GM12873 (cell line): Measurements from ENCODE around the gene PIANP.

Source experiments
- TF ChIP-seq, protein P1 (sequence below): IDR thresholded peaks from 2 replicates; pipeline ENCODE4 v1.5.1; 2012; ENCODE audit warnings: low read depth, mild to moderate bottlenecking, moderate library complexity, low read length, control low read depth; ENCODE audit not compliant: insufficient read depth; ENCODE audit errors: missing control alignments

PIANP gene

DNA sequence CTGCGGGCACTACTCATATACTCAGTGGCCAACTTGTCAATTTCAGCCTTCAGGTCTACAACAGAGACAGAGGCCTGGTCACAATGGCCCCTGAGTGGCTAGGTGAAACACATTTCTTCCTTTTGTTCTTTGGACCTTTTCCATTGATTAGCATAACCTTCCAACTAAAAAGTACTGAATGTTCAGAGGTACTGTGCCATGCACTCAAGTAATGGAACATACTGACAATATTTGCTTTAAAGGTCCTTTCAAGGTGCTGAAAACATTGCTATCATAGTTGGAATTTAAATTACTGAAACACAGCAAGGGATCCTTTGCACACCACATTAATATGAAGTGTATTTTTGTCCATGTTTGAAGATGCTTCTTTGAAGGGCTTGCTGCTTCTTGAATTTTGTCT lies 47.3 kb downstream of the PIANP start:
- TF ChIP-seq, protein P1, sequence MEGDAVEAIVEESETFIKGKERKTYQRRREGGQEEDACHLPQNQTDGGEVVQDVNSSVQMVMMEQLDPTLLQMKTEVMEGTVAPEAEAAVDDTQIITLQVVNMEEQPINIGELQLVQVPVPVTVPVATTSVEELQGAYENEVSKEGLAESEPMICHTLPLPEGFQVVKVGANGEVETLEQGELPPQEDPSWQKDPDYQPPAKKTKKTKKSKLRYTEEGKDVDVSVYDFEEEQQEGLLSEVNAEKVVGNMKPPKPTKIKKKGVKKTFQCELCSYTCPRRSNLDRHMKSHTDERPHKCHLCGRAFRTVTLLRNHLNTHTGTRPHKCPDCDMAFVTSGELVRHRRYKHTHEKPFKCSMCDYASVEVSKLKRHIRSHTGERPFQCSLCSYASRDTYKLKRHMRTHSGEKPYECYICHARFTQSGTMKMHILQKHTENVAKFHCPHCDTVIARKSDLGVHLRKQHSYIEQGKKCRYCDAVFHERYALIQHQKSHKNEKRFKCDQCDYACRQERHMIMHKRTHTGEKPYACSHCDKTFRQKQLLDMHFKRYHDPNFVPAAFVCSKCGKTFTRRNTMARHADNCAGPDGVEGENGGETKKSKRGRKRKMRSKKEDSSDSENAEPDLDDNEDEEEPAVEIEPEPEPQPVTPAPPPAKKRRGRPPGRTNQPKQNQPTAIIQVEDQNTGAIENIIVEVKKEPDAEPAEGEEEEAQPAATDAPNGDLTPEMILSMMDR = no peak

DNA sequence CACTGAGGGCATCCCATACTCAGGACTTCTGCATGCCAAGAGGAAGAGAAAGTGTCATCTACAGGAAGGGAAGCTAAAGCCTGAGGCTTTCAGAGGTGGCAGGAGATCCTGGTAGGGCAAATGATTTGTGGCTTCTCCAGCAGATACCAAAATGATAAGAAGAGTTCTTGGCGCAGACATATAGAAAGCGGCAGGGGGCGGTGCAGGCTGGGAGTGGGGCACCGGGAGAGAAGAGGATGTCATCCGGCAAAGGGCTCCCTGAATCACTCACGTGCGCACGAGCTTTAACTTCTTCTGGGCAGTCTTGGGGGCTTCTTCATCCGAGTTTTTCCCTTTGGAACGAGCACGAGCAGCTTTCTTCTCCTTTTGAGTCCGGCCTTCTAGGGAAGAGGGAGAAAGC lies 48.2 kb downstream of the PIANP start:
- TF ChIP-seq, protein P1 = no peak

DNA sequence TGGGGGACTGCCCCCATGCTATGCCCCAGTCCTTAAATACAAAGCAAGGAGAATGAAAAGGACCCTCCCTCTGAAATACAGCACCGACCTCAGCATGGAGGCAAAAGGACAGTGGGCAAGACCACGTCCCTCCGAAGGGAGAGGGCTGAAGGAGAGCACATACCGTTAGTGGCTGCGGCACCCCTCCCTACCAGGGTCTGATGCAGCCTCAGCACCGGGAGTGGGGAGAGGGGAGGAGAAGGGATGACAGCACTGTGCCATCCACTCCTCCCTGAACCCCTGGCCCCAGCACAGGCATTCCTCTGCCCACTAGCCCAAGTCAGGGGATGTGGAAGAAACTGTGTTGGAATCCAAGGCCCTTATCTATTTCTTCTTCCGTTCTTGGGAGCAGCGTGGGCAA lies 49.8 kb downstream of the PIANP start:
- TF ChIP-seq, protein P1 = no peak

DNA sequence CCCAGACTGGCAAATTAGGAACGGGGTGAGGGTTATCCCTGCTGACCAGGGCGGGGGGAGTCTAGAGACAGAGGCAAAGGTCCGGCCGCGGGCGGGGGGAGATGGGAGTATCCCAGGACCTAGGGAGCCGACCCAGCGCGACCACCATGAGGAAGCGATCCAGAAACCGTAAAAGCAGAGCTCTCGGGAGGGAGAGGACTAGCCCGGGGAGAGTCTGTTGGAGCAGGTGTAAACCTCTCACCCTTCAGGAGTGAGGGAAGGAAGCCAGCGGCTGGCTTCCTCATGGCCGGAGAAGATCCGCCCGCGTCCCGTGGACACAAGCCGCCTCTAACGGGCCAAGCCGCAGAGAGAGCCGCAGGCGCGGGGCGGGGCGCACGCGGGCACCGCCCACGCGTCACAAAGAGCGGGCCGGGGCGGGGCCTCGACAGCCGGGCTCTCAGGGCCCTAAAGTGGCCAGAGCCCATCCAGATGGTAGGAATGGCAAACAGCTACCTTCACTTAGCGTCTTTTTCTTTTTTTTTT lies 53.5 kb downstream of the PIANP start, which contains the start of gene ACRBP:
ACRBP (minus strand) TSS at position 350 of the 522 bp plus-strand sequence; CDS start at position 284, 66 bp downstream.
- TF ChIP-seq, protein P1 = no peak

DNA sequence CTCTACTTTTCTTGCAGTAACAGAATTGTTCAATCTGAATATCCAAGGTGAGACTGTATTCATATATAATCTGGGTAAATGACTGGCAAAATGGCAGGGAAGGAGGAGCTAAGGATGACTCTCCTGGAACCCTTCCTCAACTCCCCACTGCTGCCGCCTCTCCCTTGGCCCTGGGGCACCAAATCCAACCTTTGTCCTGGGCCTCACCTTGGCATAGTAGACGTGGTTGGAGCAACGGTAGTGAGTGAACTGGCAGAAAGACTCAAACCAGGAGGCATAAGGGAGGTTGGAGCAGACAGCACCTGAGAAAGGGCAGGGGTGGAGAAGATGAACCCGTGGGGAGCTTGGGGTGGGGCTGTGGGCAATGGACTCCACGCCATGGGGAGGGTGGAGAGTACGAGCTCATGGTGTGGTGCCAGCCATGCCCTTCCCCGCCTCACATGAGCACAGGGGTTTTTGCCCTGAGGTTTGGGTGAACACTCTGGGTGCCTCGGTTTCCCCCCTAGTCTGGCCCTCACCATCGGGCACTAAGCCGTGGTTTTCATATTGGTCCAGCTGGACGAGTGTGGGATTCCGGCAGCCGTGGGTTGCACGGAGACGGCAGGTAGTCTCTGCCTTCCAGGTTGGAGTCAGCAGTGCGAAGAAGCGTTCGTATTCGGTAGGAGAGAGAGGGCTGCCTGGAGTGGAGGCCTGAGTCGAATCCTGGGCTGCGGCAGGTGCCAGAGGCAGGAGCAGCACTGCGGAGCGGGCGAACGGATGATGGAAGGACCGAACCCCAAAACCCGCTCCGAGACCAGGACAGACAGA lies 54.1 kb downstream of the PIANP start:
- TF ChIP-seq, protein P1 = no peak

DNA sequence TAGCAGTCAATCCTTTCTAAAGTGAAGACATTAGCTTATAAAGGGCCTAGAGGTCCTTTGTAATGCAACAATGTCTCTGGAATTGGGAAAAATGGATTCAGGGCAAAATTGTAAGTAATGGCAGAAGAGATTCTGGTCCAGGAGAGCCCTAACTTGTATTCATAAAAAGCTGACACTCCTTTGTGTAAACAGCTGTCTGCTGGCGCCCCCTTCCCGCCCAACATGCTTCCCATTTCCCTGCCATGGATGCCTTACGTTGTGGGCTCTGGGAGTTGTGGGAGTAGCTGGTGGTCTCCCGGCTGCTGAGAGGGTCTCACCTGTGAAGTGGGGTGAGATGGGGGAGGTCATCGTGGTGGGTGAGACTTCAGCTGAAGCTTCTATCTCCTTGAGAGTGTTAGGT lies 55.7 kb downstream of the PIANP start:
- TF ChIP-seq, protein P1 = no peak

DNA sequence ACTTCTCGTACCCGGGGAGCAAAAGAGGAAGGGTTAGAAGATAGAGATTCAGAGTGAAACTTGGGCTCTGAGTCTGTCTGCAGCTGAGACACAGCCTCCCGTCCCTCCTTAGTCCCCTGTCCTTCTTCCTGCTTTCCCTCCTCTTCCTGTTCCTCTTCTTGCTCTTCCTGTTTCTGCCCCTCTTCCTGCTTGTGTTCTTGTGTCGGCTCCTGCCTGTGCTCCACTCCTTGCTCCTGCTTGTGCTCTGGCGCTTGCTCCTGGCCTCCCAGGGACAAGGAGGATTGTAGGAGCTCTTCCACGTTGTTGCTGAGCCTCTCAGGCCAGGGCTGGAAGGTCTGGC lies 56.4 kb downstream of the PIANP start:
- TF ChIP-seq, protein P1 = no peak
